NCI-H187 (cell line): ENCODE results near the gene NOP9.

Experiments
- DNase-seq, 2 experiments: peaks; one replicate each; lab custom pipeline; 2025; lab: John Stamatoyannopoulos, UW

NOP9 gene

GRCh38 chr14:24263848-24264247 lies 35.8 kb upstream of the NOP9 start:
- no peak for DNase-seq

GRCh38 chr14:24264298-24264697 lies 35.4 kb upstream of the NOP9 start:
- DNase-seq, result no peak

- DNase-seq, result no peak
Measured at GRCh38 chr14:24266344-24267244, 33.1 kb upstream of the NOP9 start.

GRCh38 chr14:24267516-24267915 lies 32.1 kb upstream of the NOP9 start:
- DNase-seq, result no peak

GRCh38 chr14:24268225-24268624 lies 31.4 kb upstream of the NOP9 start:
- no peak for DNase-seq

- DNase-seq, result no peak
Measured at GRCh38 chr14:24269368-24269767, 30.3 kb upstream of the NOP9 start.

GRCh38 chr14:24269910-24270536 lies 29.6 kb upstream of the NOP9 start:
- no peak for DNase-seq

GRCh38 chr14:24270537-24271133 lies 29.0 kb upstream of the NOP9 start:
- no peak for DNase-seq

GRCh38 chr14:24271134-24271833 lies 28.4 kb upstream of the NOP9 start, which contains the start of gene RABGGTA:
RABGGTA (minus strand) TSS chr14:24271597; CDS start chr14:24271115, 482 bp downstream.
- peak; percentile 53 to 85 for DNase-seq

GRCh38 chr14:24271834-24272263 lies 27.8 kb upstream of the NOP9 start:
- no peak for DNase-seq

- no peak for DNase-seq
Measured at GRCh38 chr14:24272467-24272866, 27.2 kb upstream of the NOP9 start.

- DNase-seq, result no peak
Measured at GRCh38 chr14:24273422-24273998, 26.1 kb upstream of the NOP9 start.

- no peak for DNase-seq
Measured at GRCh38 chr14:24274101-24274543, 25.5 kb upstream of the NOP9 start.

GRCh38 chr14:24277071-24277470 lies 22.6 kb upstream of the NOP9 start:
- DNase-seq, result no peak

- DNase-seq, result no peak
Measured at GRCh38 chr14:24277606-24278321, 21.9 kb upstream of the NOP9 start.

- DNase-seq, result no peak
Measured at GRCh38 chr14:24278424-24278823, 21.2 kb upstream of the NOP9 start.

- no peak for DNase-seq
Measured at GRCh38 chr14:24279301-24280186, 20.1 kb upstream of the NOP9 start.

- no peak for DNase-seq
Measured at GRCh38 chr14:24280797-24281460, 18.7 kb upstream of the NOP9 start.

GRCh38 chr14:24281636-24282035 lies 18.0 kb upstream of the NOP9 start:
- no peak for DNase-seq

GRCh38 chr14:24282736-24283135 lies 16.9 kb upstream of the NOP9 start:
- no peak for DNase-seq
